ENCODE results near the gene GOLT1A.

Gene GOLT1A

DNA sequence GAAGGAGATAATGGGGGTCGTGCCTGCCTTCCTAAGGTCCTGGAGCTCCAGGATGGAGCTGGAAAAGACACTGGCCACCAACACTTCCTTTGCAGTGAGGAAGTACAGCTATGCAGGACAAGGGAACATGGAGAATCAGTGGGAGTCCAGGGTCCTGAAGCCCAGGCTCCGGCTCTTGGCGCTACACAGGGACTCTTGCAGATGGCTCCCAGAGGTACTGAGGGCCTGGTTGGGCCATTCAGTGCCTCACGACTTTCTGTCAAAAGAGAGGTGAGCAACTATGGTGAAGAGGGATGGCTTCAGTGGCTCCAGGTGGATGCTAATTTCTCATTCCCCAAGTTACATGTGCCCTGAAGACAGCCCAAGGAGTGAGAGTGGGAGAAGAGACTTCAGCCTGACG, 60.1 kb downstream of the GOLT1A start:
- DNase-seq: no peak

- DNase-seq: no peak
Measured at GRCh38 chr1:204152310-204153044, 61.3 kb downstream of the GOLT1A start.

DNA sequence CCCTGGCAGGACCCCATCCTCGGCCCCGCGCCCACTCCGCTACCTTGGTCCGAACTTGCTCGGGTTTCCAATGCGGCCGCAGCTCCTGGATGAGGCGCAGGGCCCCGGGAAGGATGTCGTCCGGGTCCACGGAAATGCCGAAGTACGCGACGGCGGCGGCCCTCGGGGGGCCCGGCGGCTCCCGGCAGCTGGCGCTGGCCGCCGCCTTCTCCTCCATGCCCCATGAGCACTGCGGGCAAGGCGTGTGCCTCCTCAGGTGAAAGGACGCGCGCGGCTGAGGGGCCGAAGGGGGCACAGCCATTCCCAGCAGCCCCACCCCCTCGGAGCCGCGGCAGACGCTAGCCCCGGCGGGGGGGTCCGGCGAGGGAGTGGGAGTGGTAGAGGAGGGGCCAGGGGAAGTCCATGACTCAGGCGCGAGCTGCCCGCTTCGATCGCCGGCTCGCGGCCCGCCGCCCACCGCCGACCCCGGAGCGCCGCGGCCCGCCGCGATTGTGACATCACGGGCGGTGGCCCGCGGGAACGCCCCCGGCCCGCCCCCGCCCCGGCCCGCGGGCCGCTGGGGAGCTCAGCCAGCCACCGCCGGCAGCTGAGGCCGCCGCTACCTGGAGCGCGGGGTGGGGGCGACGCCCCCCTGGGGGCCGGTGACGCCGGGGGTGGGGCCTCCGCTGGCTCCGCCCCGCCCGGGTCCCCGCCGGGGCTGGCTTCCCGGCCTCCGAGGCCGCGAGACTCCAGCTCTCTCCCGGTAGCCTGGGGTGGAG, 62.1 kb downstream of the GOLT1A start, which contains the start of gene ETNK2:
TSS of gene ETNK2 (minus strand) at position 493 of the 758 bp plus-strand sequence. CDS start at position 301, 192 bp downstream.
- peak; percentile 54 to 66 for DNase-seq

GRCh38 chr1:204150702-204151551, 62.9 kb downstream of the GOLT1A start:
- DNase-seq: no peak

DNA sequence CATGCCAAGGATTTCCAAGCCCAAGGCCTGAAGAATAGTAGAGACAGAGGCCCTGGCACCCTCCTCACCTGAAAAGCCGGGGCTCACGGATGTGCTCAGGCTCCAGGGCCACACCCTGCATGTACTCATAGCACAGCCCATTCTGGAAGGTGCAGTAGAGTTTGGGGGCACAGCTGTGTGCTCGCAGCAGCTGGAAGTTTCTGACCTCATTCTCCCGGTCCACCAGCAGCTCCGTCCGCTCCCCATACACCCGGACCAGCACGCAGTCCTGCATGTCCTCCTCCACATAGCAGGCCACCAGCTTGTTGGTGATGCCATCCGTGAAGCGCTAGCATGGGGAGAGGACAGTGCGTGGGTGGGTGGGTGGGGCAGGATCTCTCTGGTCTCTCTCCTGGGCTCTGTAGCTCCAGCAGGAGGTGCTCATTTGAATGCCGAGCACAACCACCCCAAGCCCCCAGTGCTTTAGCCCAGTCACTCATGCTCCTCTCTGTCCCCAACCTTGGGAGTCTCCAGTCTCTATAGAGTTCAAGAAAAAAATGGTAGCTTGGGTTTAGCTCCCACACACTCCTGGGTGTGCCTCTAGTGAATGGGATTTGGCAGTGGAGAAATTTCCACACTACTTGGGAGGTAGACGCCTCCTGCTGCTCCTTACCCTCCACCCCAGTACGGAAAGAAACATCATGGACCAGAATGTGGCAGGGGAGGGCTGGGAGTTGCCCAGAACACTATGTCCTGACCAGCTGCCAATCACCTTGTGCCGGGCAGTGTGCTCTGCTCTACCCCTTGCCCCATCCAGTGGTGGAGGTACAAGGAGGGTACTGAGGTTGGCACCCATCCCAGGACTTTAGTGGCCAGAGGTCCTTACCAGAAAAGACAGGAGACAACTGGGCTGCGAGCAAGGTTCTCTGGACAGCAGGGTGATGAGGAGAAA, 63.9 kb downstream of the GOLT1A start:
- no peak for DNase-seq

- DNase-seq: no peak
Measured at GRCh38 chr1:204149107-204149506, 64.7 kb downstream of the GOLT1A start.
